IPS DF 19.7 (cell line): ENCODE data around the gene ABHD6.
"Not testable (repeated sequence)": the region's sequence is repeated elsewhere in the genome, so short reads cannot be mapped to it uniquely, and the experiment has no call there.

ENCODE experiments used
- DNase-seq: peaks from one replicate; pipeline ENCODE4 v3.0.0-alpha.2; 2013; ENCODE audit warnings: low read depth, low spot score

ABHD6 gene

GRCh38 chr3:58322793-58323192, 85.2 kb downstream of the ABHD6 start:
- no peak for DNase-seq

- no peak for DNase-seq
Observed at GRCh38 chr3:58323529-58324390, 86.2 kb downstream of the ABHD6 start.

GRCh38 chr3:58324391-58325390, 87.1 kb downstream of the ABHD6 start:
- no peak for DNase-seq

GRCh38 chr3:58325525-58325992, 88.0 kb downstream of the ABHD6 start:
- no peak for DNase-seq

- DNase-seq, result no peak
Observed at GRCh38 chr3:58326267-58326900, 88.8 kb downstream of the ABHD6 start.

GRCh38 chr3:58329150-58329921, 91.7 kb downstream of the ABHD6 start:
- no peak for DNase-seq

GRCh38 chr3:58329922-58330413, 92.4 kb downstream of the ABHD6 start:
- DNase-seq, result no peak

GRCh38 chr3:58331593-58332152, 94.1 kb downstream of the ABHD6 start:
- DNase-seq, result no peak

- no peak for DNase-seq
Observed at GRCh38 chr3:58332575-58333188, 95.1 kb downstream of the ABHD6 start, which contains the start of gene PXK. Gene PXK, plus strand, starts transcription at chr3:58332892. Its CDS starts 97 bp downstream, at chr3:58332989.

GRCh38 chr3:58333206-58334012, 95.8 kb downstream of the ABHD6 start:
- no peak for DNase-seq

- DNase-seq, result no peak
Observed at GRCh38 chr3:58334013-58334321, 96.4 kb downstream of the ABHD6 start.

- no peak for DNase-seq
Observed at GRCh38 chr3:58334506-58334884, 96.9 kb downstream of the ABHD6 start.

GRCh38 chr3:58335652-58335947, 98.0 kb downstream of the ABHD6 start:
- no peak for DNase-seq

- no peak for DNase-seq
Observed at GRCh38 chr3:58336135-58336882, 98.7 kb downstream of the ABHD6 start.

- no peak for DNase-seq
Observed at GRCh38 chr3:58337190-58337589, 99.6 kb downstream of the ABHD6 start.

GRCh38 chr3:58339146-58339545, 101.6 kb downstream of the ABHD6 start:
- DNase-seq, result not testable (repeated sequence)

GRCh38 chr3:58340594-58341244, 103.1 kb downstream of the ABHD6 start:
- no peak for DNase-seq

GRCh38 chr3:58341376-58341775, 103.8 kb downstream of the ABHD6 start:
- DNase-seq, result no peak
